GM20000 (cell line): ENCODE results near the gene ZBTB40.

Experiments
- DNase-seq: peaks from one replicate; pipeline ENCODE4 v3.0.0; 2012; ENCODE audit warnings: low spot score
- TF ChIP-seq, protein P1 (sequence below): IDR thresholded peaks from 2 replicates; pipeline ENCODE4 v1.5.1; 2012; ENCODE audit warnings: mild to moderate bottlenecking, control low read depth; ENCODE audit errors: extremely low read depth, missing control alignments

The ZBTB40 gene

DNA sequence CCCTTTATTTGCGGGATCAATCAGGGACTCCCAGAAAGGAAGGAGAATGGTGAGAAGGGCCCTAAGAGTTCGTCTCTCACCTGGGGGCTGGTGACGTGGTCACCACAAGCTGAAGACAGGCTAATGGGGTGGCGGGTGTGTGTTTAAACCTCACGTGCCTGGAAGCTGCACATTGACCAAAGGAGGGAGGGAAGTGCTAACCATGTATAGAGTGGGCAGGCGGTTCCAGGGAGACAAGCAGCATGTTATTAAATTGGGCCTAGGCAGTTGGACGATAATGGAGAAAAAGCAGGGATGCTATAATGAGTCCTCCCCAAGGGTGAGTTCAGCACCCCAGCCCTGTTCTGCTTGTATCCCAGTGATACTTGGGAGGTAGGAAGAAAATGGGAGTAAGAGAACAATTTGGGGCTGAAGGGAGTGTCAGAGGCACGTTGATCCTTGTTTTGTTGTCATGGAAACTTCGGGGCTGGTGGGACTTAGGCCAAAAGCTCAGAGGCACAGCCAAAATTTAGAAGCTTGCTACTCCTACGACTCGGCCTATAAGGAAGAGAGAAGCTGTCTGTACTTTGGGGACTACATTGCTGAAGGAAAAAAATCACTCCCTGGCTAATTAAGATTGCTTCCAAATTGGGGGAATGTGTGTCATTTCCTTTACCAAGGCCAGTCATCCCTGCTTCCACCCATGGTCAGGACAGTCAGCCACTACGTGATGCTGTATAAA lies 78.4 kb downstream of the ZBTB40 start:
- no peak for DNase-seq

DNA sequence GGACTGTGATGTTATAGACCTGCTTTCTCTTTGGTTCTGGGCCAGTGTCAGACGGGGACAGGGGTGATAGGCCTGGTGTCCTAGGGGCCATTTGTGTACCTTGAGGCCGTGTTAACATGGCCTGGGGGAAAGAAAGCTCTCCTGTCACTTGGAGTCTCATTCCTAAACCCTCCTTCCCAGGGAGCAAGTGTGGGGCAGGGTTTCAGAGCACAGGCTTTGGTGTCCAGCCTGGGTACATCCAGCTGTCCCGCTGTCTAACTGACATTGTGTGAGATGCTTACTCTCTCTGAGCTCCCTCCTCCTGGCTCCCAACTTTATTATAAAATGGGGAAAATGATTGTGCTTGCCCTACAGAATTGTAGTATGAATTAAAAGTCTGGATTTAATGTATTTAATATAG lies 79.1 kb downstream of the ZBTB40 start:
- TF ChIP-seq, protein P1, sequence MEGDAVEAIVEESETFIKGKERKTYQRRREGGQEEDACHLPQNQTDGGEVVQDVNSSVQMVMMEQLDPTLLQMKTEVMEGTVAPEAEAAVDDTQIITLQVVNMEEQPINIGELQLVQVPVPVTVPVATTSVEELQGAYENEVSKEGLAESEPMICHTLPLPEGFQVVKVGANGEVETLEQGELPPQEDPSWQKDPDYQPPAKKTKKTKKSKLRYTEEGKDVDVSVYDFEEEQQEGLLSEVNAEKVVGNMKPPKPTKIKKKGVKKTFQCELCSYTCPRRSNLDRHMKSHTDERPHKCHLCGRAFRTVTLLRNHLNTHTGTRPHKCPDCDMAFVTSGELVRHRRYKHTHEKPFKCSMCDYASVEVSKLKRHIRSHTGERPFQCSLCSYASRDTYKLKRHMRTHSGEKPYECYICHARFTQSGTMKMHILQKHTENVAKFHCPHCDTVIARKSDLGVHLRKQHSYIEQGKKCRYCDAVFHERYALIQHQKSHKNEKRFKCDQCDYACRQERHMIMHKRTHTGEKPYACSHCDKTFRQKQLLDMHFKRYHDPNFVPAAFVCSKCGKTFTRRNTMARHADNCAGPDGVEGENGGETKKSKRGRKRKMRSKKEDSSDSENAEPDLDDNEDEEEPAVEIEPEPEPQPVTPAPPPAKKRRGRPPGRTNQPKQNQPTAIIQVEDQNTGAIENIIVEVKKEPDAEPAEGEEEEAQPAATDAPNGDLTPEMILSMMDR = no peak
- DNase-seq = no peak

More for the DNA sequence above, 78.4 kb downstream of the ZBTB40 start:
- TF ChIP-seq, protein P1 = no peak

GRCh38 chr1:22531251-22531650 lies 79.6 kb downstream of the ZBTB40 start:
- TF ChIP-seq, protein P1 = no peak
- DNase-seq = no peak

DNA sequence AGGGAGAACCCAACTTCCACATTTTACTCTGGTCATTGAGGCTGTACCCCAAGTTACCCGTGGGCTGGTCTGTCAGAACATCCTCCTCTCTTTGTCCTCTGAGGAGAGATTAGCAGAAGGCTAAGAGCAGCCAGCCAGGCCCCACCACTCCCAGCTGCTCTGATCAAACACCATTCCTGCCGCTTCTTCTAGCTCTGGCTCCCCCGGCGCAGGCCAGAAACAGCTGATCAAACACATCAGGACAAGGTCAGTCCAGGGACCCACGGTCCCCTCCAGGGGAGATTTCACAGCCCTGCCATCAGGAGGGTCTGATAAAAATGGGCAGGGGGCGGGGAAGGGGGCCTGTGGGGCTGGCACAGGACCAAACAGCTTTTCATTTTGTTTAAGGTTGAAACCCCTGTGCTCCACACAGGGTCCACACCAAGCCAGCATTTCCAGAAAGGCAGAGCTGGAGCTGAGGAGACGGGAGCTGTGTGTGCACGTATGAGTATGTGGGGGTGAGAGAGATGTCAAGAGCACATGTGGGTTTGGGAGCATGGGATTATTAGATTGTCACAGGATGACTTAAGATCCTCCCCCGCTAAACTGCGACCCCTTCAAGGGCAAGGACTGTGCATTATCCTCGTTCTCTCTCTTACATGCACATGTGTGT lies 81.7 kb downstream of the ZBTB40 start:
- no peak for DNase-seq
- TF ChIP-seq, protein P1 = no peak

GRCh38 chr1:22534951-22535350 lies 83.3 kb downstream of the ZBTB40 start:
- DNase-seq = no peak
- TF ChIP-seq, protein P1 = no peak

- TF ChIP-seq, protein P1 = no peak
- no peak for DNase-seq
Observed at GRCh38 chr1:22535399-22535798, 83.7 kb downstream of the ZBTB40 start.

GRCh38 chr1:22536506-22536905 lies 84.9 kb downstream of the ZBTB40 start:
- TF ChIP-seq, protein P1 = no peak
- DNase-seq = no peak
